ENCODE results near the gene CENPX.
"Not testable (repeated sequence)": the region's sequence is repeated elsewhere in the genome, so short reads cannot be mapped to it uniquely, and the experiment has no call there.

Gene CENPX

GRCh38 chr17:82038796-82039409 is 16.2 kb upstream of the CENPX start:
- not testable (repeated sequence) for DNase-seq

DNA sequence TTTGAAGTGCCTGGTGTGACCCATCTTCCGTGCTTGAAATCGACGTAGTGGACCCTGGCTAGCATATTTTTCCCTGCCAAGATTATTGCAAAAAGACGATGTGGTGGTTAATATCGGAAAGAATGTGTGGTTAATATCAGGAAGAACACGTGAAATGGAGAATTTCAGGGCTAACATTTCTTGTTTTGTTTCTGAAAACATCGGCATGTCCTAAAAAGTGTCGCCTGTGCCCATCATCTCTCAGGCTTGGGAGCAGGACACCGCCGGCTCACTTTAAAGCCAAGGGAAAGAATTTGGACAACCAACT is 15.2 kb upstream of the CENPX start:
- DNase-seq: no peak

GRCh38 chr17:82037092-82037888 is 14.6 kb upstream of the CENPX start, which contains the start of gene DCXR:
Gene DCXR, minus strand, starts transcription at chr17:82037697. Its CDS starts 15 bp downstream, at chr17:82037682.
- DNase-seq: peak; percentile 88 to 96

DNA sequence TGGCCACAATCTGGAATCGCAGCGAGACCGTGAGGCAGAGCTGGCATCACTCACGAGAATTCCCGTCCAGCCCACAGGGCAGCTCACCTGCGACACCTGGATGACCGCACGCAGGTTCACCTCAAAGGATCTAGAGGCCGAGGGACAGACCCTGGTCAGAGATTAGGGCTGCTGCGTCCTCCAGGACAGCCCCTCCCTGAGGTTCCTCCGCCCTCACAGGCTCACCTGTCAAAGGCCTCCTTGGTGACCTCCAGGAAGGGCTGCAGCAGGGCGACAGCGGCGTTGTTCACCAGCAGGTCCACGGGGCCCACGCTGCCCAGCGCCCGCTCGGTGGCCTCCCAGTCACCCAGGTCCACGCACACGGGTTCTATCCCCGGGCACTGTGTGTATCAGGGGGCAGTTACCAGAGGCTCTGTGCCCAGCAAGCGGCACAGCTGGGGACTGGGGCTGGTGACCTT is 14.0 kb upstream of the CENPX start:
- no peak for DNase-seq

DNA sequence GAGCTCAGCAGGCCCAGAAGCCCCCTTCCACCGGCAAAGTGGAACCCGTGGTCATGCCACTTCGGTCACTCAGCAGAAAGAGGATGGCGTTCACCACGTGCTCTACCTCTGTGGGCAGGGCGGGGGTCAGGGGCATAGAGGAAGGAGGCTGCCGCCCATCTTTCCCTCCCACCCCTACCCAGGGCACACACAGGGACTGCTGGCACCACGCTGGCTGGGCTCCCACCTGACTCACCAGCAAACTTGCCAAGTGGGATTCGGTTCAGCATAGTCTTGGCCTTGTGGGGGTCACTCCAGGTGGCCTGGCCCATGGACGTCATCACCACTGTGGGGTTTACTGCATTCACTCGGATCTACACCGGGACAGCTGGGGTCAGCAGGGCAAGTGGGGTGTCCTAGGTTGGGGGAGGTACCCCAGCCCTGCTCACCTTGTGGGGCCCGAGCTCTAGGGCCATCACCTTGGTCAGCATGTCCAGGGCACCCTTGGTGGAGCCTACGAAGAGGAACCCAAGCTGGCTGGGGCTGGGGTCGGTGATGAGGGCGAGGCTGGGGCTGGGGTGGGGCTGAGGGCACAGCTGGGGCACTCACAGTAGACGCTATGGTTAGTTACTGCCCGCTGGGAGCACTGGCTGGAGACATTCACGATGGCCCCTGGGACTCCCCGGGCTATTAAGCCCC is 13.4 kb upstream of the CENPX start:
- DNase-seq: no peak

DNA sequence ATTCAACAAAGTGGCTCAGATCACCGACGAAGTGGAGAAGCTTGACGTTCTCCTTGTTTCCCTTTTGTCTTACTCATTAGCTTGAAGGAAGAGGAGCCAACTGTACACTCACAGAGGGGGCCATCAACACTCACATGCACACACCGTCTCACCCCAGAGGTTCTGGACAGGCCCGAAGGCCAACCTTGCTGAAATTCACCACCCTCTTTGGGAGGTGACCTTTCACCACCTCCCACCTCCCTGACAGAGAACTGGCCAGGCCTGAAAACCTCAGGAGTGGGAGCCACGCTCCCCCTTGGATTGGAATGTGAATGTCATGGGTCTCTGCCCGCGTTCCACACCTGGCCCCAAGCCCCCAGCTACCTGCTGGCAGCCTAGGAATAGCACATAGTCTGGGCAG is 12.8 kb upstream of the CENPX start:
- DNase-seq: no peak

DNA sequence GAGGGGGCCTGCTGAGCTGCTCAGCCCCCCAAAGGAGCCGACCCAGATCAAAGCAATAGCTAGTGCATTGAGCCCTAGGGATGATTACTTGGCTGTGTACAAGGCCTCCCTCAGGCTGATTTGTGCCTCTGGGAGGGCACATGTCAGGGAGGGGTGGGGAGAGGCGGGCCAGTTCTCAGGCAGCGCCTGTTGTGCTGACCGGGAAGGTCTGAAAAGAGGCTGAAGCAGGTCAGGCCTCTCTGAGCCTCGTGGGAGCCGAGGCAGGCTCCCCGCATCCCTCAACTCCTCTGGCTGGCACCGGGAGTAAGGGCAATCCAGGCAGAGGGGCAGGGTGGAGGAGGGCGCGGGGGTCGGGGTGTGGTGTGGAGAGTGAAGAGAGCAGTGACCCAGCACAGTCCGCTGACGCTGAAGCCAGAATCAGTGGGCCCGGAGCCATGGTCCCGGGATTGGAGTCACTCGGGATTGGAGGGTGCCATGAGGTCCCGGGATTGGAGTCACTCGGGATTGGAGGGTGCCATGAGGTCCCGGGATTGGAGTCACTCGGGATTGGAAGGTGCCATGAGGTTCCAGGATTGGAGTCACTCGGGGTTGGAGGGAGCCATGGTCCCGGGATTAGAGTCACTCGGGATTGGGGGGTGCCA is 11.8 kb upstream of the CENPX start:
- DNase-seq: no peak

DNA sequence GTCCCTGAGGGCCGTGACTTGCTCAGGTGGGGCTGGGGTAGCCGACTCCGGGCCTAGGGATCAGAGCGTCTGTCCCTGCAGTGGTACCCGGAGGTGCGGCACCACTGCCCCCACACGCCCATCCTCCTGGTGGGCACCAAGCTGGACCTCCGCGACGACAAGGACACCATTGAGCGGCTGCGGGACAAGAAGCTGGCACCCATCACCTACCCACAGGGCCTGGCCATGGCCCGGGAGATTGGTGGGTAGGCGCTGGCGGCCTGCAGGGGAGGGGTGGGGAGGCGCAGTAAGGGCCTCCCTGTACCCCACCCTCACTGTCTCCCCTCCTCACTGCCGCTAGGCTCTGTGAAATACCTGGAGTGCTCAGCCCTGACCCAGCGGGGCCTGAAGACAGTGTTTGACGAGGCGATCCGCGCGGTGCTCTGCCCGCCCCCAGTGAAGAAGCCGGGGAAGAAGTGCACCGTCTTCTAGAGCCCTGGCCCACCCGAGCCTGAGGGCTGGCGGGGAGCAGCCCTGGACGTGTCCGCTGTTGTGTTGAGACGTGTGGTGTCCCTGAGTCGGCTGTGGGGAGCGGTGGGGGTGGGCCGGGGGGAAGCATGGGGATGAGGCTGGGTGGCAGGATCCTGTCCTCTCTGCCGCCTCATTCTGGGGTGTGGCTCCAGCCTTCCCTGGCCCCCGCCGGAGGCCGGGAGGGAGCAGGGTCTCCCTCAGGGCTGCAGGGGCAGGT is 10.8 kb upstream of the CENPX start:
- no peak for DNase-seq

DNA sequence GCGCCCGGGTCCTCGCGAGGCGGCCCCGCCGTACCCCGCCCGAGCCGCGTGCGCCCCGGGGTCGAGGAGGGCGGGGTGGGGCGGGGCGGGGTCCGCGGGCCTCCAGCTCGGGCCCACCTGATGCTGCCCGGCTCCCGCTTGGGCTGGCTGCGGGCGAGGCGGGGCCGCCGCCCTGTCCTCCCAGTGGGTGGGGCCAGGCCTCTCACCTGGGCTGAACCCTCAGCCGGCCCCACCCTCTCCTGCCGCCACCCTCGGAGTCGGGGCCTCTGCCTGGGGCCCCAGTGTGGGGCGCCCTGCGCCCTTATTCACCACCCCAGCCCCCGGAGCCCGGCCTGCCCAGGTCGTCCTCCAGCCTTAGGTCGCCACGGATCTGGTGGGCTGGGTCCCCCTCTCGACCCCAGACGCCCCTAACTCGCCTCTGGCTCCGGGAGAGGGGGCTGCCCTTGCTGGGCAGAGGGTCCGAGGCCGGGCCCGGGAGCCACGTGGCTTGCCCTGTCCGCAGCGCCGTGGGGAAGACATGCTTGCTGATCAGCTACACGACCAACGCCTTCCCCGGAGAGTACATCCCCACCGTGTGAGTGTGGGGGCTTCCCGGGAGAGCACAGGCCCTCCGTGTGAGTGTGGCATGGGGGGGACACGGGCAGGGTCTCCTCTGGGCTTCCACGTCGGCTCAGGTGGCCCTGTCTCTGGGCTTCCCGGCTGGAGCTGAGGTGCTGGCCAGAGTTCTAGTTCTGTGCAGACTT is 9.4 kb upstream of the CENPX start:
- DNase-seq: peak in 1 of 2 experiments; percentile 41

GRCh38 chr17:82031303-82031884 is 8.7 kb upstream of the CENPX start, which contains the start of gene RAC3:
Gene RAC3, plus strand, starts transcription at chr17:82031678. Its CDS starts 84 bp downstream, at chr17:82031762.
- DNase-seq: peak in 1 of 2 experiments; percentile 42

- peak; percentile 40 to 50 for DNase-seq
Observed at GRCh38 chr17:82030470-82031302, 8.0 kb upstream of the CENPX start.

DNA sequence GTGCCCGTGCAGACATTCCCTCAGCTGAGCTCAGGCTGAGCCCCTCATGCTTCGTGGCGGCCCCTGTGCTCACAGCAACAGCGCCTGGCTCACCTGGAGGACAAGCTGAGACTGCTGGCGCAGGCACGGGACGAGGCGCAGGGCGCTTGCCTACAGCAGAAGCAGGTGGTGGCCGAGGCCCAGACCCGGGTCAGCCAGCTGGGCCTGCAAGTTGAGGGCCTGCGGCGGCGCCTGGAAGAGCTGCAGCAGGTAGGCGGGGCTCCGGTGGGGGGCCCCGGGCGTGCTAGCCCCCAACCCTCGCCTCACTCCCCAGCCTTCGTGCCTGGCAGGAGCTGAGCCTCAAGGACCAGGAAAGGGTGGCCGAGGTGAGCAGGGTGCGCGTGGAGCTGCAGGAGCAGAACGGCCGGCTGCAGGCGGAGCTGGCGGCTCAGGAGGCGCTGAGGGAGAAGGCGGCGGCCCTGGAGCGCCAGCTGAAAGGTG is 7.4 kb upstream of the CENPX start:
- no peak for DNase-seq

- no peak for DNase-seq
Observed at GRCh38 chr17:82029391-82029790, 6.7 kb upstream of the CENPX start.

- no peak for DNase-seq
Observed at GRCh38 chr17:82028966-82029365, 6.3 kb upstream of the CENPX start.

GRCh38 chr17:82028246-82028645 is 5.6 kb upstream of the CENPX start:
- DNase-seq: no peak

GRCh38 chr17:82025401-82026107 is 2.9 kb upstream of the CENPX start:
- no peak for DNase-seq

DNA sequence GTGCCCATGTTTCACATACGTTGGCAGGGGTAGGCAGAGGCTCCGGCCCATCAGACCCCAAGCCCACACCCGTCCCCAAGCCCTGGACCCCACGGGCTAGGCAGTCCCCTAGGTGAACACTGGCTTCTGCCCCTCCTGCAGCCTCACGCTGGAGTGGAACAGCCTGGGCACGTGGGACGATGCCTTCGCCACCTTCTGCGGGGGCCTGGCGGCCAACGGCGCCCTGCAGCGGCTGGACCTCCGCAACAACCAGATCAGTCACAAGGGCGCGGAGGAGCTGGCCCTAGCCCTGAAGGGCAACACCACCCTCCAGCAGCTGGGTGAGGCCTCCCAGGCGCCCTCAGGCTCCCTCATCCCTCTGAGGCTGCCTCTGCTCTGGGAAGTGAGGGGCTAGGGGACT is 2.2 kb upstream of the CENPX start:
- DNase-seq: no peak

- DNase-seq: no peak
Observed at GRCh38 chr17:82023447-82024241, 966 bp upstream of the CENPX start.

DNA sequence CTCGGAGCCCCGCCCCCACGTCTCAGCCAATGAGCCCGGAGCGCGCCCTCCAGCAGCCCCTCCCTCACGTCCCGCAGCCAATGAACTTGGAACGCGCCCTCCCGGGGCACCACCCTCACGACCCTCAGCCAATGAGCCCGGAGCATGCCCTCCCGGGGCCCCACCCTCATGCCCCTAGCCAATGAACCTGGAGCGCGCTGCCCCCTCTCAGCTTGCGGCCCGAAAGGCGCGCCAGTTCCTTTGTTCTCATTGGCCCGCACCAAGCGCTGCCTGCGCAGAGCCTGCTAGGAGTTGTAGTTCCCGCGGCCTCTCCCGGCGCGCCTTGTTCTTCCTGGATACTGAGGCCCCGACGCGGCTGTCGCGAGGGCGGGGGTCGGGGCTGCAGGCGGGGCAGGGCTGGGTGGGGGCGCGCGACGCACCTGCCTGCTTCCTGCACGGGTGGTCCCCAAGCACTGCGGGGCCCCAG is 336 bp upstream of the CENPX start, which contains the start of gene LRRC45:
LRRC45 (plus strand) TSS at position 325 of the 466 bp plus-strand sequence. CDS start 339 bp downstream, outside the sequence.
- DNase-seq: peak; percentile 98 to 99
